Endodermal cell (in vitro differentiated cells): ENCODE measurements around the gene H6PD. TPM values are rescaled to one million over a fixed set of nuclear protein-coding genes. Genes with fewer than 3 reads are reported as not detected.

ENCODE experiments used
- DNase-seq: peaks from one replicate; pipeline ENCODE4 v3.0.0-alpha.2; 2017
- H3K27ac ChIP-seq: 2 replicates; pipeline ENCODE4 v1.5.1; 2013; ENCODE audit warnings: mild to moderate bottlenecking, low read depth, low read length, moderate library complexity
- H3K27me3 ChIP-seq: 2 replicates; pipeline ENCODE4 v1.6.1; 2013; ENCODE audit warnings: mild to moderate bottlenecking, low read length, moderate library complexity; ENCODE audit not compliant: insufficient read depth, control insufficient read depth, poor library complexity, severe bottlenecking
- H3K36me3 ChIP-seq: 2 replicates; pipeline ENCODE4 v1.7.0; 2013; ENCODE audit warnings: mild to moderate bottlenecking, low read length, moderate library complexity; ENCODE audit not compliant: control insufficient read depth, insufficient read depth
- H3K4me1 ChIP-seq: one replicate; pipeline ENCODE4 v1.7.0; 2013; ENCODE audit warnings: low read length; ENCODE audit not compliant: control insufficient read depth, insufficient read depth
- H3K4me3 ChIP-seq: 2 replicates; pipeline ENCODE4 v1.5.1; 2013; ENCODE audit warnings: mild to moderate bottlenecking, low read length, moderate library complexity
- H3K9ac ChIP-seq: 2 replicates; pipeline ENCODE4 v1.6.1; 2013; ENCODE audit warnings: mild to moderate bottlenecking, low read length, moderate library complexity; ENCODE audit not compliant: poor library complexity, severe bottlenecking; ENCODE audit errors: extremely low read depth
- H3K9me3 ChIP-seq: 2 replicates; pipeline ENCODE4 v1.6.1; 2013; ENCODE audit warnings: mild to moderate bottlenecking, low read length, moderate library complexity; ENCODE audit not compliant: control insufficient read depth
- H3K27ac Mint-ChIP-seq: 2 replicates; pipeline ENCODE4 v1.8.0; 2020; ENCODE audit warnings: mixed read lengths
- H3K27me3 Mint-ChIP-seq: 2 replicates; pipeline ENCODE4 v1.8.0; 2021; ENCODE audit warnings: mild to moderate bottlenecking, mixed read lengths; ENCODE audit not compliant: insufficient read depth
- H3K36me3 Mint-ChIP-seq: 2 replicates; pipeline ENCODE4 v1.8.0; 2020; ENCODE audit warnings: low read depth, mixed read lengths
- H3K4me1 Mint-ChIP-seq: 2 replicates; pipeline ENCODE4 v1.8.0; 2020; ENCODE audit warnings: mixed read lengths
- H3K4me3 Mint-ChIP-seq: 2 replicates; pipeline ENCODE4 v1.8.0; 2020; ENCODE audit warnings: mild to moderate bottlenecking, moderate library complexity, mixed read lengths
- H3K9me3 Mint-ChIP-seq: 2 replicates; pipeline ENCODE4 v1.8.0; 2020; ENCODE audit warnings: mild to moderate bottlenecking, mixed read lengths
- WGBS, 2 experiments: methylation state at CpG; one replicate each; pipeline versions ENCODE4 v1.1.5 to v1.1.7; 2013; ENCODE audit warnings: missing lambda C conversion rate in 2 of 2, mixed read lengths in 1 of 2; ENCODE audit not compliant: insufficient coverage in 1 of 2, insufficient read length in 1 of 2; 5-methylcytosine and 5-hydroxymethylcytosine counted together
- total RNA-seq, 2 donors: library from RNA; stranded (reverse); fragmentation: NEBNext Ultra II Directional in 1 of 2; extraction: Animal tissue kit (Norgen Biotek cat#: 25700) in 1 of 2; gene quantifications; 2 replicates in 1 of 2; 3 replicates in 1 of 2; pipeline ENCODE4 v1.2.1, GENCODE V29; 2021
- TF ChIP-seq, protein P1 (sequence below): fragments of 200-600 bp; sonication (generic); conservative IDR thresholded peaks from 2 replicates; pipeline ENCODE4 v1.5.0; 2021; ENCODE audit warnings: antibody characterized with exemption, mild to moderate bottlenecking

H6PD gene
- total RNA-seq, 2 donors from 2014 or later, result 21.5 to 34.4 TPM

DNA sequence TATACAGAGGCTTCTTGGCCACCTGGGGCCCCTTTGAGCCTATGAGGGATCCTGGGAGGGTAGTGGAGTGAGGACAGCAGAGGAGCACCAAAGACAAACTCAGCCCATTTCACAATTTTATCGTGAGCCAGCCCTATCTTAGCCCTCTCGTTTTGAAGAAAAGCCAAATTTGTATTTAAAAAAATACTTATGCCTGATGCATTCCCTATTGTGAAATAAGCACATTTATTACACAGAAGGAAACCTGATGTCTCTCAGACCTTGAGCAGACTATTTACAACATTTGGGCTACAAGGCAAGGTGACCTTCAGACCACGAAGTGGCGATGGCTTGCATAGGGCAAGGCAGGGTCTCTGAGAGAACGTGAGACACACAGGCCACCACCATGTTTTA, 41.3 kb upstream of the H6PD start:
- Mint-ChIP-seq H3K27me3 (peaks cover 20% of the 10 kb centered on the region), H3K36me3 (no peaks in the 10 kb centered on the region), H3K27ac (no peak overlapping the region), H3K4me3 (no peak overlapping the region), H3K4me1 (no peaks in the 10 kb centered on the region), H3K9me3 (no peaks in the 10 kb centered on the region)
- 84 to 91% methylated on average over 3 to 5 of the region's 5 CpGs for WGBS, 2 experiments
- H3K36me3 ChIP-seq, result no peaks in the 10 kb centered on the region
- TF ChIP-seq, protein P1, sequence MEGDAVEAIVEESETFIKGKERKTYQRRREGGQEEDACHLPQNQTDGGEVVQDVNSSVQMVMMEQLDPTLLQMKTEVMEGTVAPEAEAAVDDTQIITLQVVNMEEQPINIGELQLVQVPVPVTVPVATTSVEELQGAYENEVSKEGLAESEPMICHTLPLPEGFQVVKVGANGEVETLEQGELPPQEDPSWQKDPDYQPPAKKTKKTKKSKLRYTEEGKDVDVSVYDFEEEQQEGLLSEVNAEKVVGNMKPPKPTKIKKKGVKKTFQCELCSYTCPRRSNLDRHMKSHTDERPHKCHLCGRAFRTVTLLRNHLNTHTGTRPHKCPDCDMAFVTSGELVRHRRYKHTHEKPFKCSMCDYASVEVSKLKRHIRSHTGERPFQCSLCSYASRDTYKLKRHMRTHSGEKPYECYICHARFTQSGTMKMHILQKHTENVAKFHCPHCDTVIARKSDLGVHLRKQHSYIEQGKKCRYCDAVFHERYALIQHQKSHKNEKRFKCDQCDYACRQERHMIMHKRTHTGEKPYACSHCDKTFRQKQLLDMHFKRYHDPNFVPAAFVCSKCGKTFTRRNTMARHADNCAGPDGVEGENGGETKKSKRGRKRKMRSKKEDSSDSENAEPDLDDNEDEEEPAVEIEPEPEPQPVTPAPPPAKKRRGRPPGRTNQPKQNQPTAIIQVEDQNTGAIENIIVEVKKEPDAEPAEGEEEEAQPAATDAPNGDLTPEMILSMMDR, result no peak
- H3K9me3 ChIP-seq, result no peaks in the 10 kb centered on the region
- no peak overlapping the region for H3K27ac ChIP-seq
- H3K4me3 ChIP-seq, result no peak overlapping the region
- peaks cover 19% of the 10 kb centered on the region for H3K27me3 ChIP-seq
- no peaks in the 10 kb centered on the region for H3K4me1 ChIP-seq
- no peak overlapping the region for H3K9ac ChIP-seq
- no peak for DNase-seq

DNA sequence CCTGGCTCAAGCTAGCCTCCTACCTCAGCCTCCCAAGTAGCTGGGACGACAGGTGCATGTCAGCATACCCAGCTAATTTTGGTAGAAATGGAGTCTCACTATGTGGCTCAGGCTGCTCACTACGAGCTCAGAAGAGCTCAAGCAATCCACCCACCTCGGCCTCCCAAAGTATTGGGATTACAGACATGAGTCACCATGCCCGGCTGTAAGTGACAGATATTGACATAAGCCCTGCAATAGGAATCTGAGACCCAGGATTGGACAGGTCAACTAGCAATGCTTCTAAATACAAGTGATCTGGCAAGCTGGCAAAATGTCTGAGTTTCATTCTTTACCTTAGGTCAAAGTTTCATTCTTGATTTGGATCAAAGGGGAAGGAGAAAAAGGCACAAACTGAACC, 40.5 kb upstream of the H6PD start:
- TF ChIP-seq, protein P1, result no peak
- Mint-ChIP-seq H3K36me3 (no peaks in the 10 kb centered on the region), H3K4me3 (no peak overlapping the region), H3K9me3 (no peaks in the 10 kb centered on the region), H3K4me1 (peaks cover 3% of the 10 kb centered on the region), H3K27ac (no peak overlapping the region), H3K27me3 (peaks cover 27% of the 10 kb centered on the region)
- WGBS, 2 experiments, result 83 to 88% methylated on average over 4 of the region's 4 CpGs
- Histone ChIP-seq H3K9ac (no peak overlapping the region), H3K4me1 (no peaks in the 10 kb centered on the region), H3K27me3 (peaks cover 25% of the 10 kb centered on the region), H3K27ac (no peak overlapping the region), H3K36me3 (no peaks in the 10 kb centered on the region), H3K9me3 (no peaks in the 10 kb centered on the region), H3K4me3 (no peak overlapping the region)
- DNase-seq, result no peak

DNA sequence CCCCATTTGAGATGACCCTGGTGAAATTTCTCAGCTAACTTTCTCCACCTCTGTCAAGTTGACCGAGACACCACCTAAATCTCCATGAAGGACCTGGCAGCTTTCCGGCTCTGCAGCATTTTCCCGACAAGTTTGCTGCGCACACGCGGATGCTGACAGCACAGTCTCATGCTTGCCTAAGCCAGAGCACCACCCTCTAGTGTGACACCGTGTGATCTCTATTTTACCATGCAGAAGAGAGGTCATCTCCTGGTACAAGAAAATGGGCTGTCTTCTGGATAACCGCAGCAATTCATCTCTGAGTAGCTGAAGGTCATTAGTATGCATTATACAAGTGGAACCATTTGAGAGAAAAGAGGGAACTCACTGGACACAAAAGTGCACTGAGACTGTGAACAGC, 38.9 kb upstream of the H6PD start:
- Histone ChIP-seq H3K27ac (no peak overlapping the region), H3K9ac (no peak overlapping the region), H3K4me1 (no peaks in the 10 kb centered on the region), H3K36me3 (no peaks in the 10 kb centered on the region), H3K9me3 (no peaks in the 10 kb centered on the region), H3K4me3 (no peak overlapping the region), H3K27me3 (peaks cover 42% of the 10 kb centered on the region)
- H3K4me3 Mint-ChIP-seq, result no peak overlapping the region
- H3K27ac Mint-ChIP-seq, result no peak overlapping the region
- peaks cover 43% of the 10 kb centered on the region for H3K27me3 Mint-ChIP-seq
- TF ChIP-seq, protein P1, result no peak
- H3K9me3 Mint-ChIP-seq, result no peaks in the 10 kb centered on the region
- peaks cover 3% of the 10 kb centered on the region for H3K4me1 Mint-ChIP-seq
- WGBS, 2 experiments, result 93 to 97% methylated on average over 8 of the region's 8 CpGs
- no peak for DNase-seq
- no peaks in the 10 kb centered on the region for H3K36me3 Mint-ChIP-seq
